Lung (tissue), 12 donors: ENCODE measurements around the gene PISD. TPM values are rescaled to one million over a fixed set of nuclear protein-coding genes. Genes with fewer than 3 reads are reported as not detected.

Source experiments
- ATAC-seq: fragments of 200-7000 bp; cut with Tn5 transposase; one replicate; pipeline ENCODE4 v1.9.1; 2020; ENCODE audit warnings: moderate number of reproducible peaks; ENCODE audit not compliant: insufficient read depth, low FRiP score
- DNase-seq, 3 donors: peaks; one replicate each; pipeline ENCODE4 v3.0.0-alpha.2; 2013 to 2017
- H3K27ac ChIP-seq, 2 donors: one replicate each; pipeline ENCODE4 v1.5.1; 2013; ENCODE audit warnings: mild to moderate bottlenecking in 2 of 2, moderate library complexity in 2 of 2, control low read depth in 1 of 2, inconsistent platforms in 1 of 2, low read depth in 1 of 2, low read length in 1 of 2
- H3K27me3 ChIP-seq, 3 donors: one replicate each; pipeline ENCODE4 v1.5.1; 2013; ENCODE audit warnings: low read length in 2 of 3; ENCODE audit not compliant: control insufficient read depth in 3 of 3, insufficient read depth in 3 of 3
- H3K36me3 ChIP-seq, 4 donors: one replicate each; pipeline ENCODE4 v1.5.1; 2013; ENCODE audit warnings: low read length in 4 of 4, mild to moderate bottlenecking in 1 of 4, moderate library complexity in 1 of 4; ENCODE audit not compliant: control insufficient read depth in 4 of 4, insufficient read depth in 4 of 4
- H3K4me1 ChIP-seq, 5 donors: one replicate each; pipeline ENCODE4 v1.5.1; 2013; ENCODE audit warnings: low read length in 5 of 5, mild to moderate bottlenecking in 2 of 5, moderate library complexity in 1 of 5; ENCODE audit not compliant: control insufficient read depth in 5 of 5, insufficient read depth in 5 of 5
- H3K4me3 ChIP-seq: one replicate; pipeline ENCODE4 v1.5.1; 2013; ENCODE audit warnings: mild to moderate bottlenecking, control low read depth, moderate library complexity
- H3K9ac ChIP-seq, 2 donors: one replicate each; pipeline ENCODE4 v1.5.1; 2013; ENCODE audit warnings: low read length in 2 of 2, control low read depth in 1 of 2; ENCODE audit not compliant: insufficient read depth in 1 of 2
- H3K9me3 ChIP-seq, 4 donors: one replicate each; pipeline ENCODE4 v1.5.1; 2013; ENCODE audit warnings: low read length in 3 of 4, mild to moderate bottlenecking in 1 of 4, moderate library complexity in 1 of 4; ENCODE audit not compliant: control insufficient read depth in 4 of 4, insufficient read depth in 3 of 4
- WGBS, 2 donors: extraction: QIAGEN DNeasy Blood & Tissue Kit; methylation state at CpG; one replicate each; pipeline ENCODE4 v1.1.7; 2013; 5-methylcytosine and 5-hydroxymethylcytosine counted together
- polyA plus RNA-seq, 2 donors: library from polyadenylated mRNA; stranded (reverse); fragments of 200-250 nt; gene quantifications; one replicate each; pipeline ENCODE4 v1.2.1, GENCODE V29; 2013
- total RNA-seq, 2 donors: library from RNA; depleted of rRNA in 1 of 2; stranded (reverse); fragments of >200 nt in 1 of 2; gene quantifications; one replicate each; pipeline ENCODE4 v1.2.1, GENCODE V29; 2014 to 2021
- TF ChIP-seq, protein P1 (sequence below): IDR thresholded peaks from 2 replicates; pipeline ENCODE4 v1.5.1; 2012; ENCODE audit warnings: mild to moderate bottlenecking; ENCODE audit errors: control extremely low read depth, extremely low read depth
- donor health status: control.
- donor health status: control.
- donor health status: Bipolar disorder and iron deficiency.
- donor health status: healthy.
- donor health status: DM: yes; HTN: yes; CAD: no.

PISD gene
- total and polyA plus RNA-seq, 4 donors = 25.7 to 94.6 (median 46.8) TPM

DNA sequence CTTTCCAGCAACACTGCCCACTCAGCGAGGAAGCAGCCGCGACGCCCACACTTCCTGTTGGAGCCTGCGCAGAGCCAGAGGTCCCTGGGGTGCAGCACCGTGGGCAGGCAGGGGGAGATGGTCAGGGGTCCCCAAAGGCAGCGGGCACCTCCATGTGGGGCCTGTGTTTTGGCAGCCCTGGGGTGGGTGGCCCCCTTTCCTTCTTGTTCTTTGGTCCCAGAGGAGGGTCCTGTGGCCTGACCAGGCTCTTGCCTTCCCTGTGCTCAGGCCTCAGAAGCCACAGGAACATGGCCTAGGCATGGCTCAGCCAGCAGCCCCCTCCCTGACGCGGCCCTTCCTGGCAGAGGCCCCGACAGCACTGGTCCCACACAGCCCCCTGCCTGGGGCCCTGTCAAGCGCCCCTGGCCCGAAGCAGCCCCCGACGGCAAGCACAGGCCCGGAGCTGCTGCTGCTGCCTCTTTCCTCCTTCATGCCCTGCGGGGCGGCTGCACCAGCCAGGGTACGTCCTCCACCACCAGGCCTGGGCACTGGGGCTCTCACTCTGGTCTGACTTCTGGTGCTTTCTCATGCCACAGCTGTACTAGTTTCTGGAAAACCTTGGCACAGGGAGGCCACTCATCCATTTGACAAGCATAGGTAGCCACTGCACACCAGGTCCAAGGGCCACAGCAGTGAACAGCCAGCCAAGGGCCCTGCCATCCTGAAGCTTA lies 47.1 kb downstream of the PISD start:
- Histone ChIP-seq H3K4me1 (peaks cover 0 to 20% (median 5%) of the 10 kb centered on the region in 5 donors), H3K36me3 (peaks cover 0 to 45% (median 5%) of the 10 kb centered on the region in 4 donors), H3K9me3 (no peaks in the 10 kb centered on the region), H3K4me3 (no peak overlapping the region), H3K27ac (peak overlapping the region in 1 of 2 donors; percentile 40), H3K27me3 (no peaks in the 10 kb centered on the region), H3K9ac (no peak overlapping the region)
- 58 to 69% methylated on average over 17 to 18 of the region's 18 CpGs for WGBS, 2 donors
- no peak for DNase-seq
- TF ChIP-seq, protein P1, sequence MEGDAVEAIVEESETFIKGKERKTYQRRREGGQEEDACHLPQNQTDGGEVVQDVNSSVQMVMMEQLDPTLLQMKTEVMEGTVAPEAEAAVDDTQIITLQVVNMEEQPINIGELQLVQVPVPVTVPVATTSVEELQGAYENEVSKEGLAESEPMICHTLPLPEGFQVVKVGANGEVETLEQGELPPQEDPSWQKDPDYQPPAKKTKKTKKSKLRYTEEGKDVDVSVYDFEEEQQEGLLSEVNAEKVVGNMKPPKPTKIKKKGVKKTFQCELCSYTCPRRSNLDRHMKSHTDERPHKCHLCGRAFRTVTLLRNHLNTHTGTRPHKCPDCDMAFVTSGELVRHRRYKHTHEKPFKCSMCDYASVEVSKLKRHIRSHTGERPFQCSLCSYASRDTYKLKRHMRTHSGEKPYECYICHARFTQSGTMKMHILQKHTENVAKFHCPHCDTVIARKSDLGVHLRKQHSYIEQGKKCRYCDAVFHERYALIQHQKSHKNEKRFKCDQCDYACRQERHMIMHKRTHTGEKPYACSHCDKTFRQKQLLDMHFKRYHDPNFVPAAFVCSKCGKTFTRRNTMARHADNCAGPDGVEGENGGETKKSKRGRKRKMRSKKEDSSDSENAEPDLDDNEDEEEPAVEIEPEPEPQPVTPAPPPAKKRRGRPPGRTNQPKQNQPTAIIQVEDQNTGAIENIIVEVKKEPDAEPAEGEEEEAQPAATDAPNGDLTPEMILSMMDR = no peak
- no peak for ATAC-seq

DNA sequence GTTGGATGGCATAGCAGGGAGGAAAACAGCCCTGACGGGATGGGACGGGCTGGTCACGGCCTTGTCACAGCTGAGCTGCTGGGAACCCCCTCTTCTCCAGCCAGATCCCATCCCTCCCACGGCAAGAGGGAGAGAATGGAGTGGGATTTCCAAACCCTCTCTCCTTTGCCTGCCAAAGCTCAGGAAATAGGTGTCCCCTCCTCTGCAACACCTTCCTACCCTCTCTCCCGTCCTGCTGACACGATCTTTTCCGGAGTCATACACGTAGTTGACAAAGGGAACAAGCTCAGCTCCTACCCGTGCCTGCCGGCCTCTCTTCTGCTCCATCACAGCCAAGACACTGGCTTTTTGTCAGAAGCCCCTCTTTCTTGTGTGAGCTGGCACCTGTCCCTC lies 48.1 kb downstream of the PISD start:
- 88 to 95% methylated on average over 10 of the region's 10 CpGs for WGBS, 2 donors
- Histone ChIP-seq H3K9me3 (no peaks in the 10 kb centered on the region), H3K4me1 (peaks cover 0 to 20% (median 5%) of the 10 kb centered on the region in 5 donors), H3K27me3 (no peaks in the 10 kb centered on the region), H3K36me3 (peaks cover 0 to 34% (median 4%) of the 10 kb centered on the region in 4 donors), H3K4me3 (no peak overlapping the region), H3K9ac (no peak overlapping the region), H3K27ac (no peak overlapping the region)
- TF ChIP-seq, protein P1 = no peak
- DNase-seq (no peak), ATAC-seq (no peak)

DNA sequence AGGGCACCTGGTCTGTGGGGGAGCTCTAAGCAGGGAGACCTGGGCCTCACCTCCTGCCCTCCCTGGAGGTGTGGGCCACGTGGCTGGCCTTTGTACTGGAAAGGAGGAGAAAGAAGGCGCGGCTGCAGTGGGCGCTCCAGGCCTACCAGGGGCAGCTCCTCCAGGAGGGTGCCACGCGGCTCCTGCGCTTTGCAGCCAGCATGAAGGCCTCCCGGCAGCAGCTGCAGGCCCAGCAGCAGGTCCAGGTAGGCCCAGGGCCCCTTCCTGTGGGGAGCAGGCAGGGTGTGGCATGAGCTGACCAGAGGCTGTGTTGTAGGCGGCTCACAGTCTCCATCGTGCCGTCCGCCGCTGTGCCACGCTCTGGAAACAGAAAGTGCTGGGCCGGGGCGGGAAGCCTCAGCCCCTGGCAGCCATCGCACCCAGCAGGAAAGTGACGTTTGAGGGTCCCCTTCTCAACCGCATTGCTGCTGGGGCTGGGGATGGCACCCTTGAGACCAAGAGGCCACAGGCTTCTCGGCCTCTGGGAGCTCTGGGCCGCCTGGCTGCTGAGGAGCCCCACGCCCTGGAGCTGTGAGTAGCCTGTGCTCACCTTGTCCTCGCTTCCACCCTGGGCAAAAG lies 48.6 kb downstream of the PISD start:
- Histone ChIP-seq H3K9ac (no peak overlapping the region), H3K4me3 (no peak overlapping the region), H3K36me3 (peaks cover 0 to 30% (median 1%) of the 10 kb centered on the region in 4 donors), H3K4me1 (peaks cover 0 to 20% (median 5%) of the 10 kb centered on the region in 5 donors), H3K27me3 (no peaks in the 10 kb centered on the region), H3K9me3 (no peaks in the 10 kb centered on the region), H3K27ac (no peak overlapping the region)
- DNase-seq (no peak), ATAC-seq (no peak)
- WGBS, 2 donors = 88 to 95% methylated on average over 23 of the region's 23 CpGs
- TF ChIP-seq, protein P1 = no peak
